GM08714 (cell line): ENCODE results near the gene WDR75.
"Not testable (repeated sequence)": the region's sequence is repeated elsewhere in the genome, so short reads cannot be mapped to it uniquely, and the experiment has no call there.

Source experiments
- H3K4me3 ChIP-seq: fragments of 200-500 bp; sonication (Bioruptor generic); 2 replicates; pipeline ENCODE4 v1.5.1; 2014; ENCODE audit warnings: mild to moderate bottlenecking, low read length, inconsistent platforms
- ZNF274 ChIP-seq: IDR thresholded peaks from 2 replicates; pipeline ENCODE4 v1.6.1; 2012; ENCODE audit warnings: mild to moderate bottlenecking, low read depth, low read length

WDR75 gene

DNA sequence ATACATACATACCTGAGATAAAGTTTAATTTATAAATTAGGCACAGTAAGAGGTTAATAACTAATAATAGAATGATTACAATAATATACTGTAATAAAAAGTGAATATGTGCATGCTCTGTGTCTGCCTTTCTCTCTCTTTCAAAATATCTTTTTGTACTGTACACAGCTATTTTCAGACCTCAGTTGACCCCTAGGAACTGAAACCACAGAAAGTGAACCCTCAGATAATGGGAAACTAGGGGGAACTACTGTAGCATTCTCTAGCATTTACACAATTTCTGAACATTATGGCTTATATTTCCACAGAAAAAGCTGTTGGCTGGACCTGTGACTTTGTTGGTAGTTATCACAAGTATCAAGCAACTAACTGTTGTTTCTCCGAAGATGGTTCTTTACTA is 25.9 kb downstream of the WDR75 start:
- no peak overlapping the region for H3K4me3 ChIP-seq

DNA sequence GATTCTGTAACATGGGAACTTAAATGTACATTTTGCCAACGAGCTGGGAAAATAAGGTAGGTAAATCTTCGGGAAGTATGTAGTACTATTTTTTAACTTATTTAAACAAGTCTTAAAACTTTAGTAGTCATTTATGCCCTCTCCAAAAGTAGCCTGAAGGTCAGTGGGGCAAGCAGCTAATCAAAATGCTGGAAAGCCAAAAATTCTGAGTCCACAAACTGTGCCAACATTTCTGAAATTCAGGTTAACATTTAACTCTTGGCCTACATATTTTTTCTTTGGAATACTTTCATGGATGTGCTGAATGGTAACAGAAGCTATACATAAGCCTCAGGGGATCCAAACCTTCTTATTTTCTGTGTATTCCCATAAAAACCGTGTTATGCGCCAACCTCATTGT is 26.3 kb downstream of the WDR75 start:
- no peak for TF ChIP-seq ZNF274
- H3K4me3 ChIP-seq = no peak overlapping the region

More for the DNA sequence above, 25.9 kb downstream of the WDR75 start:
- TF ChIP-seq ZNF274 = no peak

DNA sequence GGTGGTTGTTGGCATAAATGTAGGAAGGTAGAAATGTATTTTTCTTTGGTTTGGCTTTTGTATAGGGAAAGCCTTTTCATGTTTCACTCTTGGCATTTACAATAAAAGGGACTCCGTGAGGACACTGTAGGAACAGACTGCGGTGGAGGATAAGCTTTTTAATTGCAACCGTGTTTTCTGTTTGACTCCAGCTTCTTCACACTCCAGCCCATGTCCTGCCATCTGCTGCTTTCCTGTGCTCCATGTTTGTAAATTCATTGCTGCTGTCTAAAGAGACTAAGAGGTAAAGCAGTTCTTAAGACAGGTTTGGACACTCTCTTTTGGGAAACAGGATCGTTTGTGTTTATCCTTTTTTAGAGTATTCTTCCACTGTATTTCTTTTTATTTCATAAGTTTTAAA is 33.3 kb downstream of the WDR75 start:
- no peak overlapping the region for H3K4me3 ChIP-seq
- TF ChIP-seq ZNF274 = no peak

DNA sequence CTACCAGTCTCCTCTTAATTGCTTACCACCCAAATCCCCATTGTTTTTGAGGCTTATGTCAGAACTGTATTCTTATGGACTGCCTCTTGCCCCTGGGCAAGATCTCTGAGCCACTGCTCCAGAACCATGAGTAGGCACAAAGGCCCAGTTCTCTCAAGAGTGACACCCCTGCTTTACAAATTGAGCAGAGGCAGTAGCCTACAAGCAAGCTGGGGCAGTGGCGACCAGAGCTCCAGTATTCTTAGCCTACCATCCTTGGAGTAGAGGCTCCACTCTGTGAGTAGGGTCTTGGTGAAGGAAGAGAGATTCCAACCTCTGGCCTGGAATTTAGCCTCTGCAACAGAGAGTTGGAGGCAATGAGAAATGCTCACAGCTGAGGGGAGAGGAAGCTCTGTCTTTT is 36.5 kb downstream of the WDR75 start:
- no peak overlapping the region for H3K4me3 ChIP-seq
- TF ChIP-seq ZNF274 = no peak

DNA sequence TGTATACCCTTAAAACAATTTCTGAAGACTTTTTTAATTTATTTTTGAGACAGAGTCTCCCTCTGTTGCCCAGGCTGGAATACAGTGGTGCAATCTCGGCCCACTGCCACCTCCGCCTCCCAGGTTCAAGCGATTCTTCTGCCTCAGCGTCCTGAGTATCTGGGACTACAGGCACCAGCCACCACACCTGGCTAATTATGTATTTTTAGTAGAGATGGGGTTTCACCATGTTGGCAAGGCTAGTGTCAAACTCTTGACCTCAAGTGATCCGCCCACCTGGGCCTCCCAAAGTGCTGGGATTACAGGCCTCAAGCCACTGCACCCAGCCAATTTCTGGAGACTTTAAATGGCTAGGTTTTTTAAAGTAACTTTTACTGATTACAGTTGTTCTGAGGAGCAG is 37.0 kb downstream of the WDR75 start:
- H3K4me3 ChIP-seq = not testable (repeated sequence)

DNA sequence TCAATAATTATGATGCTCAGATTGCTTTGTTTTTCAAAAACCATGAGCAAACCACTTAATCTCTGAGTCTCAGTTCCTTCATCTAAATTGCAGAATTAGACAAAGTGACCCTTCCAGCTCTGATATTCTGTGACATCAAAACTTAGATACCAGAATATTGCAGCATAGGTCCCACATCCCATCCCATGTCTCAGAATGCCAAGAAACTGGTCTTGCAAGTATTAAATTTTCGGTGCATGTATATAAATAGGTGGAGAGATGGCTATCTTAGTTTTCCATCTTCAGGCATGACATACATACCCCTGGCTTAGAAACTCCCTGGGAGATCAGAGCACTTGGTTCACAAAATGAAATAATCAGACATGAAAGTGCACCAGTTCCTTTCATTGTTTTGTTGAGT is 39.8 kb downstream of the WDR75 start:
- no peak for TF ChIP-seq ZNF274
- H3K4me3 ChIP-seq = no peak overlapping the region

DNA sequence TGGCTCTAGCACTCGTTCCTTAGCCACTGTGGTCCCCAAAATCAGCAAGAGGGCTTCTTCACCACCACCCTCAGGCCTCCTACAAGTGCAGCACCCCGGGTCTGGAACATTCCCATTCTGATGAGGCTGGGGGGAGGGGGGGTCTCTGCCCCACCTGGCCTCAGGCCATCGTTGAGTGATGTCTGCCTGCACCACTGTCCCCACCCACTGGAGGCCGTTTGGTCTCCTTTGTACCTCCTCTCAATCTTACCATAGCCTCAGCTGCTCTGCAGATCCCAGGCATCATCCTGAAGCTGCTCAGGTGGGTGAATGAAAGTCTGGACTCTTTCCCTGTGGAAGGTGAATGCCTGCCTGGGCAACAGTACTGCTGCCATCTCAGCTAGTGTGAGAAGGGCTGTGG is 42.3 kb downstream of the WDR75 start:
- H3K4me3 ChIP-seq = no peak overlapping the region
- no peak for TF ChIP-seq ZNF274

DNA sequence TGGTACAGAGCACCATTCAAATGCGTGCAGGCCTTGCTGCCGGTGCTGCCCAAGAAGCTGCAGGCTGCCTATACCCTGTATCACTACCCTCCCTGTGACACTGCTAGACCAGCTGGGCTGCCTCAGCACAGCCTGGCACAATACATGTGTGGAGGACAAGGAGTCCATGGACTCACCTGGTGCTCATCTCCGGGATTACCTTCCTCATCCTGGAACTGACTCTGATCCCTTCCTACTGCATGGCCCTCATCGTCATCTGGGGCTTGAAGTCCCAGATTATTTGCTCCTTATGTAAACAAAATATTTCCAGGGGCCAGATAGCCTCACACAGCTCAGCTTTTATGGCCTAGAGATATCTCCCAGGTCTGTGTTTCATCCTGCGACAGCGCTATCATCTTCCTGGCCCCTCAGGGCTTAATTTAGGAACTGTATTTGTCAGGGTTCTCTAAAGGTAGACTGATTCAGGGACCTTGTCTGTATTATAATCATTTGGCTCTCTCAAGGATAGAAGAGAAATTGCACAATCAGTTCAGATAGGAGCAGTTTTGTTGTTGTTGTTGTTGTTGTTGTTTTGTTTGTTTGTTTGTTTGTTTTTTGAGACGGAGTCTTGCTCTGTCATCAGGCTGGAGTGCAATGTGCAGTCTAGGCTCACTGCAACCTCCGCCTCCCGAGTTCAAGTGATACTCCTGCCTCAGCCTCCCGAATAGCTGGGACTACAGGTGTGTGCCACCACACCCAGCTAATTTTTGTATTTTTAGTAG is 42.9 kb downstream of the WDR75 start:
- TF ChIP-seq ZNF274 = no peak

DNA sequence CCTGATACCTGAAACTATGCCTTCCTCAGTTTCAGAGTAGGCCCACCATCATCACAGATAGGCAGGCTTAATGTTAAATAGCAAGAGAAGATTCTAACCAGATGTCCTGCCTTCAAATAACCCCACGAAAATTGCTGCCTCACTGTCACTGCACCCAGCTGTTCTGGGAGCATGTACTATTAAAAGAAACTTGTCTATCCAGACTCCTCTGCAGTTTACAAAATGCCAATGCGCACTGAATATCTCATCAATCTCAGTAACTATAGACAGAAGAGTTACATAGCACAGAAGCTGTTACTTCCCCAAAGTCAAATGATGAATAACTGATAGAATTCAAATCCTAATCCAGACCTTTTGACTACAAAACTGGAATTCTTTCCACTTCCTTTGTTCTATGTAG is 43.9 kb downstream of the WDR75 start:
- no peak for TF ChIP-seq ZNF274
- H3K4me3 ChIP-seq = no peak overlapping the region

More for the DNA sequence above, 42.9 kb downstream of the WDR75 start:
- H3K4me3 ChIP-seq = no peak overlapping the region

DNA sequence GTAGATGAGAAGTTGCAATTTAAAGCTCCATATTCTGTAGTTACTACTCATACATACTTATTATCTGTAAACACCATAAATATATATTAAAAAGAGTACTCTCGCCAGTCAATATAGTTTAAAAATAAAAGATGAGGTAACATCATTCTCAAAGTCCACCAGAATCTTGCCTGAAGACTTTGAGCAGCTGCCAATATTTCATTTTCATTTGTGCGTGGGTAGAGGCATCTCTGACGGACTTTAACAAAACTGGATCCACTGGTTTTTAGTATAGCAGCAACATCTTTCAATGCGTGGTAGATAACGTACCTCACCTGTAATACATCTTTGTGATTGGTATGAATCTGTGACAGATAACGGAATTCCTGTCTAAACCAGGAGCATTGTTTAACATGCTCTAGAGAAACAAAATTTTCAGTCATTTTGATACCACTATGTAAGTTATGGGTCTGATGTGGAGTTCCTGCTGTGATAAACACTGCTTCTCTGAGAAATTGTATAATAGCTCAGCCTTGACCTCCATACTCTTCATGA is 45.0 kb downstream of the WDR75 start:
- no peak overlapping the region for H3K4me3 ChIP-seq
- no peak for TF ChIP-seq ZNF274

DNA sequence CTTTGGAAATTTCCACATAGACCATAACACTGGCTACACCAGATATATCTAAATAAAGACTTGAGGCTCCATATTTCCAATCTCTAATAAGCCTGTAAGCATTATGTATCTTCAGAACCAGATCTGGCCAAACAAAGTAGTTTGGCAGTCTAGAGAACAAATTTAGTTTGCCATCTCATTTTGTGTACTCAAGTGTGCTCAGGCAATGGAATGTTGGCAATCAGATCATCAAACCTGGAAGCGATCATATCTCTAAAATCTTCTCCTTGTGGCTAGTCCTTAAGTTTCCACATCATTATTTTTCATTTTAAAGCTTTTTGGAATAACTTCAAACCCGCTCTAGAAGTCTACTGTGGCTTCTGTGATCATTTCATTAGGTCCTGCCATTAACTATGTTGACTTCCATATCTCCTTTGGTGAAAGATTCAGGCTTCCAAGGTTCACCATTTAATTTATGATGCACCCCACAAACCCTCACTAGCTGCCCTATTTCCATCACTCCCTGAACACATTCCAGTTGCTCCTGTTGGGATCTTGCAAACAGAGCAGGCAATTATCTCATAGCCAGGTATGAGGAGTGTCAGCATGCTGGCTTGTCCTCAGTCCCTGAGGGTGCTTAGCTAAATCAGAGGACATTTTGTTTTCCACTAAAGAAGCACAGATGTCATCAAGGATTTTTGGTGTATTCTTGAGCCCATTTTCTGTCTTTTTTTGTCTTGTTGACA is 46.2 kb downstream of the WDR75 start:
- TF ChIP-seq ZNF274 = no peak
- H3K4me3 ChIP-seq = no peak overlapping the region

DNA sequence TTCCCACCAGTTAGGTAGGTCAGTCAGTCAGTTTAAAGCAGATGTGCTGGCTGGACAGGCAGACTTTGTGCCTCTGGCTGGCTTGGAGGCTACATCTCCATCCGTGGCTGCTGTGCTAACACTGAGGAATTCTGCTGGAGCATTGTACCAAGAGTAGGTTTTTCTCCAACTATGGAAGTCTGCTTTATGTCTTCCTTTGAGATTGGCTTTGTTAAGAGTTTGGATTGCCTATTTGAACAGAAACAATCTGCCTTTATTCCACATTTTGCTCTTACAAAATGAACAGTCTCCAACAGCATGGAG is 46.7 kb downstream of the WDR75 start:
- no peak for TF ChIP-seq ZNF274
- H3K4me3 ChIP-seq = no peak overlapping the region

DNA sequence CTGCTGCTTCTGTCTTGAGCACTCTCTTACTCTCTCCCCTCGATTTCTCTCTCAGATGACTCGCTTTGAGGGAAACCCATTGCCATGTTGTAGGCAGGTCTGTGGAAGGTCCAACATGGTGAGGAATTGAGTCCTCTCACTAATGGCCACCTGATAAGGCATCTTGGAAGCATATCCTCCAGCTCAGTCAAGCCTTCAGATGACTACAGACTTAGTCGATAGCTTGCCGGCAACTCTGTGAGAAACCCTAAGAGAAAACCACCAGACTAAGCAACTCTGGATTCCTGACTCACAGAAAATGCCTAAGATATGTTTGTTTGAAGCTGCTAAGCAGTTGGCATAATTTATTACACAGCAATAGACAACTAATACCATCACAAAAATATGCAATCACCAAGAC is 51.2 kb downstream of the WDR75 start:
- no peak for TF ChIP-seq ZNF274
- H3K4me3 ChIP-seq = no peak overlapping the region

DNA sequence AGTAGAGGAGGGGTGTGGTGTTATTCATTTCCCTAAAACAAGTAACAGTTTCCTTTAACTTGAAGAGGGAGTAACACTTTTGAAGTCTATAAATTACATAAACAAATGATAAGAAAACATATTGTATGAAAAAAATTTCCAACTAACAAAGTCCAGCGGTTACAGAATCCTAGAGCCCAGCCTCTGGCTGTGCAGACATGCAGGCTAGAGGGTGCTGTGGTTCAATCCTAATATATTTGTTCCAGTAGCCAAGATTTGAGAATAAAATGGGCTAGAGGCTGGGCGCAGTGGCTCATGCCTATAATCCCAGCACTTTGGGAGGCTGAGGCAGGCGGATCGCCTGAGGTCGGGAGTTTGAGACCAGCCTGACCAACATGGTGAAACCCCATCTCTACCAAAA is 56.9 kb downstream of the WDR75 start:
- TF ChIP-seq ZNF274 = no peak
- H3K4me3 ChIP-seq = no peak overlapping the region

DNA sequence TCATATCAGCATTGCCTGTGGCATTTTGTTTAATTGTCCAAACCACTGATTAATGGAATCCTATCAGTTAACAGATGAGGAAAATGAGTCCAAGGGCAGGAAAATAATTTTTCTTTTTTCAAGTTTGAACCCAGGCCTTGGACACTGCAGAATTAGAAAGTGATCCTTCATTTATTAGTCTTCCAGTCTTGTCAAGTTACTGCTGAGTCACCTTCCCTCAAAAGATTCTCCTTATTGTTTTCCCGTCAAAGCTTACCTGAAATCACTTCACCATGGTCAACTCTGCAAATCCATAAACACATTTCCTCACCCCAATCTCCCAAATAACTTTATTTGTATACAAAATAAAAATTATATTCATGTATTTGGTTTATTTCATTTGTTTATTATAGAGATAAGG is 57.9 kb downstream of the WDR75 start:
- TF ChIP-seq ZNF274 = no peak

DNA sequence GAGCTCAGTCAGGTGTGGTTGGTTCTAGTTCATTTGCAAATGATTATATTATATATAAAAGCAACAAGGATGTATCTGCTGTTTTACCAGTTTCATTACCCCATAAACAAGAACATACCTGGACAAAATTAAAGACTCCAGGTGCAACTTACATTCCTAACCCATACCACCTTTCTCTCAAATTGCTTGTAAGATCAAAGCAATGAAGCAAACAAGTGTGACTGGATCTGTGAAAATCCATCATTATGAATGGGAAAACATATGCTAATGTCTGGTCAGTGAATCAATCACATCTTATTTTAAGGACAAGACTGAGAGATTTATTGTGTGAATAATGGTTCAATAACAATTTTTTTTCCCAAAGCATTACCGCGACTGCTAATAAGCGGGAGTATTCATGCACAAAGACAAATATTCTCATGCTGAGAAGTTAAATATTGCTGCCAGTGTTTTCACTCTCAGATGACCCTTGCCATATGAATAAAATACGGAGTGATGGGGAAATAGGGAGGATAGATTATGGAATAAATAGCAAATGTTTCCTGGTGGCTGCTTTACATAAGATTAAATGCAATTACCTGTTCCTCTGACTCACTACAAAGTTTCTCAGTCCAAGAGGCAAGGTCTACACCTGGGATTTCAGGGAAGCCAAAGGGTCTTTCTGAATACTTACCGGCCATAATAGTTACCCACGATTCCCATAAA is 59.3 kb downstream of the WDR75 start:
- H3K4me3 ChIP-seq = no peak overlapping the region
- no peak for TF ChIP-seq ZNF274

More for the DNA sequence above, 57.9 kb downstream of the WDR75 start:
- no peak overlapping the region for H3K4me3 ChIP-seq
